B cell (primary cell): ENCODE measurements around the gene FAM131C. TPM values are rescaled to one million over a fixed set of nuclear protein-coding genes. Genes with fewer than 3 reads are reported as not detected.

Experiments
- ATAC-seq: fragments of 200-7000 bp; cut with Tn5 transposase; one replicate; pipeline ENCODE4 v1.10.0; 2021; ENCODE audit warnings: low read depth, mild to moderate bottlenecking, moderate number of reproducible peaks, moderate library complexity
- CTCF ChIA-PET: fragments of 350-600 bp; sonication (Branson Sonifier 250); formaldehyde crosslinking; loops from one replicate; lab custom pipeline; 2021; ENCODE audit warnings: antibody characterized with exemption, inconsistent platforms; lab: Charles Lee
- POLR2A ChIA-PET: fragments of 350-600 bp; sonication (Branson Sonifier 250); formaldehyde crosslinking; loops from one replicate; lab custom pipeline; 2021; ENCODE audit warnings: antibody characterized with exemption; lab: Charles Lee
- DNase-seq: peaks from one replicate; pipeline ENCODE4 v3.0.0; 2013
- H2AFZ ChIP-seq: 2 replicates; pipeline ENCODE4 v1.6.1; 2012; ENCODE audit warnings: mild to moderate bottlenecking, low read depth, low read length; ENCODE audit not compliant: insufficient read depth, poor library complexity, severe bottlenecking
- H3K27ac ChIP-seq, 2 donors: 1 replicate in 1 of 2; 2 replicates in 1 of 2; pipeline ENCODE4 v1.5.1; 2012 to 2013; ENCODE audit warnings: low read length in 2 of 2, mild to moderate bottlenecking in 2 of 2, moderate library complexity in 1 of 2
- H3K27me3 ChIP-seq, 4 experiments: fragments of 200-600 bp in 1 of 4; sonication (generic) in 1 of 4; replicated peaks in 1 of 4; 1 replicate in 2 of 4; 2 replicates in 2 of 4; pipeline versions ENCODE4 v1.6.1 to v1.7.0; 2013 to 2016; ENCODE audit warnings: low read length in 3 of 4, mild to moderate bottlenecking in 2 of 4, mixed read lengths in 1 of 4, moderate library complexity in 1 of 4; ENCODE audit not compliant: insufficient read depth in 4 of 4, control insufficient read depth in 3 of 4; ENCODE audit errors: control extremely low read depth in 1 of 4
- H3K36me3 ChIP-seq, 2 experiments: replicated peaks in 1 of 2; 1 replicate in 1 of 2; 2 replicates in 1 of 2; pipeline versions ENCODE4 v1.6.1 to v1.7.1; 2013; ENCODE audit warnings: low read length in 1 of 2; ENCODE audit not compliant: insufficient read depth in 2 of 2, control insufficient read depth in 1 of 2; ENCODE audit errors: control extremely low read depth in 1 of 2, extremely low read depth in 1 of 2
- H3K4me1 ChIP-seq, 2 donors: fragments of 200-600 bp in 1 of 2; sonication (generic) in 1 of 2; 1 replicate in 1 of 2; 2 replicates in 1 of 2; pipeline versions ENCODE4 v1.5.1 to v1.6.1; 2013 to 2017; ENCODE audit warnings: low read length in 2 of 2; ENCODE audit not compliant: control insufficient read depth in 2 of 2, insufficient read depth in 2 of 2
- H3K4me2 ChIP-seq: replicated peaks from 2 replicates; pipeline ENCODE3; 2012; ENCODE audit warnings: mild to moderate bottlenecking, low read depth, low read length; ENCODE audit not compliant: poor library complexity, severe bottlenecking
- H3K4me3 ChIP-seq, 5 experiments: fragments of 200-600 bp in 1 of 5; sonication (generic) in 1 of 5; 1 replicate in 3 of 5; 2 replicates in 2 of 5; pipeline versions ENCODE4 v1.5.1 to v1.7.0; 2011 to 2016; ENCODE audit warnings: low read length in 4 of 5, mild to moderate bottlenecking in 4 of 5, low read depth in 2 of 5, control low read depth in 1 of 5, moderate library complexity in 1 of 5; ENCODE audit not compliant: insufficient read depth in 1 of 5; ENCODE audit errors: control extremely low read depth in 1 of 5, extremely low read depth in 1 of 5
- H3K79me2 ChIP-seq: fragments of 200-600 bp; sonication (generic); one replicate; pipeline ENCODE4 v1.6.0; 2016; ENCODE audit warnings: low read length; ENCODE audit not compliant: control insufficient read depth, insufficient read depth
- H3K9ac ChIP-seq: fragments of 200-600 bp; sonication (generic); 2 replicates; pipeline ENCODE4 v1.6.1; 2017; ENCODE audit warnings: mild to moderate bottlenecking, low read length, moderate library complexity
- H3K9me3 ChIP-seq, 3 donors: one replicate each; pipeline versions ENCODE4 v1.6.1 to v1.7.1; 2013; ENCODE audit warnings: low read length in 2 of 3; ENCODE audit not compliant: control insufficient read depth in 2 of 3, insufficient read depth in 1 of 3; ENCODE audit errors: control extremely low read depth in 1 of 3
- H4K20me1 ChIP-seq: 2 replicates; pipeline ENCODE4 v1.6.0; 2012; ENCODE audit warnings: mild to moderate bottlenecking, low read length; ENCODE audit not compliant: insufficient read depth, control insufficient read depth, poor library complexity, severe bottlenecking
- H3K27ac Mint-ChIP-seq: one replicate; pipeline ENCODE4 v1.8.0; 2021; ENCODE audit warnings: mixed read lengths
- H3K27me3 Mint-ChIP-seq: one replicate; pipeline ENCODE4 v1.8.0; 2021; ENCODE audit warnings: mixed read lengths
- H3K4me1 Mint-ChIP-seq: one replicate; pipeline ENCODE4 v1.8.0; 2021; ENCODE audit warnings: mixed read lengths
- H3K4me3 Mint-ChIP-seq: one replicate; pipeline ENCODE4 v1.8.0; 2021; ENCODE audit warnings: mixed read lengths
- H3K9me3 Mint-ChIP-seq: one replicate; pipeline ENCODE4 v1.8.0; 2022; ENCODE audit warnings: mixed read lengths; ENCODE audit not compliant: insufficient read depth
- CTCF ChIP-seq: fragments of 200-600 bp; IDR thresholded peaks from one replicate; pipeline ENCODE4 v1.8.0; 2022; ENCODE audit warnings: antibody characterized with exemption, mild to moderate bottlenecking
- EZH2 ChIP-seq: IDR thresholded peaks from 2 replicates; pipeline ENCODE4 v1.6.1; 2012; ENCODE audit warnings: borderline replicate concordance, low read depth, mild to moderate bottlenecking, moderate library complexity, low read length; ENCODE audit not compliant: insufficient read depth, poor library complexity, severe bottlenecking
- WGBS: methylation state at CpG from one replicate; pipeline ENCODE4 v1.1.5; 2013; ENCODE audit warnings: missing lambda C conversion rate; ENCODE audit not compliant: insufficient coverage; 5-methylcytosine and 5-hydroxymethylcytosine counted together
- intact Hi-C: fragments of 100-400 bp; cut with micrococcal nuclease; formaldehyde crosslinking; loops from one replicate; pipeline ENCODE4 v1.10.0; 2022
- polyA plus RNA-seq: library from polyadenylated mRNA; depleted of rRNA; stranded (reverse); fragments of >200 nt; gene quantifications from 2 replicates; pipeline ENCODE4 v1.2.3, GENCODE V29; 2012
- total RNA-seq, 2 donors: library from RNA; stranded (reverse); fragments of 120-200 nt in 1 of 2; gene quantifications; 1 replicate in 1 of 2; 2 replicates in 1 of 2; pipeline versions ENCODE4 v1.2.3 to v1.2.4, GENCODE V29; 2013 to 2022

FAM131C gene
- total and polyA plus RNA-seq, 2 donors (not counting 1 experiment from before 2014, with no cell fraction given) = 0.37 TPM; not detected in 1

GRCh38 chr1:16110456-16110855 lies 37.0 kb upstream of the FAM131C start:
- 96% methylated on average over 4 of the region's 6 CpGs for WGBS
- Histone ChIP-seq H3K27ac (no peak overlapping the region), H3K36me3 (no peaks in the 10 kb centered on the region), H3K4me2 (no peak overlapping the region), H4K20me1 (no peaks in the 10 kb centered on the region), H3K4me1 (no peaks in the 10 kb centered on the region), H3K4me3 (no peak overlapping the region), H2AFZ (no peak overlapping the region), H3K79me2 (no peaks in the 10 kb centered on the region), H3K9ac (no peak overlapping the region), H3K27me3 (peaks cover 0 to 28% (median 8%) of the 10 kb centered on the region in 4 experiments), H3K9me3 (peaks cover 0 to 25% (median 15%) of the 10 kb centered on the region in 3 donors)
- no peak for ATAC-seq
- ChIA-PET POLR2A (no interaction called here), CTCF (no interaction called here)
- Mint-ChIP-seq H3K4me3 (no peak overlapping the region), H3K27me3 (peaks cover 37% of the 10 kb centered on the region), H3K4me1 (no peaks in the 10 kb centered on the region), H3K27ac (no peak overlapping the region), H3K9me3 (peaks cover 4% of the 10 kb centered on the region)
- TF ChIP-seq CTCF (no peak), EZH2 (no peak)
- DNase-seq = no peak
- intact Hi-C loops = no loop called here

GRCh38 chr1:16109571-16109970 lies 36.1 kb upstream of the FAM131C start:
- H3K4me3 Mint-ChIP-seq = no peak overlapping the region

More at GRCh38 chr1:16109571-16109970, 36.1 kb upstream of the FAM131C start:
- H3K9me3 Mint-ChIP-seq = peaks cover 4% of the 10 kb centered on the region
- H3K9ac ChIP-seq = no peak overlapping the region
- H4K20me1 ChIP-seq = no peaks in the 10 kb centered on the region
- no peaks in the 10 kb centered on the region for H3K36me3 ChIP-seq
- no peak for TF ChIP-seq EZH2
- TF ChIP-seq CTCF = no peak
- WGBS = no CpG with 5 or more reads among the region's 1 CpG
- intact Hi-C loops = no loop called here
- peaks cover 0 to 25% (median 15%) of the 10 kb centered on the region in 3 donors for H3K9me3 ChIP-seq
- no peaks in the 10 kb centered on the region for H3K4me1 Mint-ChIP-seq
- CTCF ChIA-PET = no interaction called here
- peaks cover 0 to 28% (median 8%) of the 10 kb centered on the region in 4 experiments for H3K27me3 ChIP-seq
- H3K79me2 ChIP-seq = no peaks in the 10 kb centered on the region
- POLR2A ChIA-PET = no interaction called here
- H3K27ac Mint-ChIP-seq = no peak overlapping the region
- no peak overlapping the region for H3K4me2 ChIP-seq
- no peaks in the 10 kb centered on the region for H3K4me1 ChIP-seq
- H3K27ac ChIP-seq = no peak overlapping the region
- ATAC-seq (no peak), DNase-seq (no peak)
- H3K4me3 ChIP-seq = no peak overlapping the region
- peaks cover 38% of the 10 kb centered on the region for H3K27me3 Mint-ChIP-seq
- no peak overlapping the region for H2AFZ ChIP-seq
